ENCODE results near the gene PGF. TPM values are rescaled to one million over a fixed set of nuclear protein-coding genes. Genes with fewer than 3 reads are reported as not detected.

PGF gene
- total RNA-seq, 1 donor from 2014 or later, result 4.7 TPM

- Histone ChIP-seq H3K27me3 (no peaks in the 10 kb centered on the region), H3K4me1 (peaks cover 10% of the 10 kb centered on the region), H3K4me3 (no peak overlapping the region), H3K9me3 (no peaks in the 10 kb centered on the region), H3K27ac (no peak overlapping the region), H3K36me3 (no peaks in the 10 kb centered on the region)
- no peak for TF ChIP-seq CTCF (IDR thresholded peaks at IDR 0.05)
- intact Hi-C loops (cut with DNase I), result loop anchor here (10.0 kb wide), 1 partner anchor 168 kb away; no protein-coding TSS in a partner anchor
- no peak for ATAC-seq
- DNase-seq, result no peak
These were observed 38.2 kb downstream of the PGF start for GRCh38 chr14:74917178-74917543.

DNA sequence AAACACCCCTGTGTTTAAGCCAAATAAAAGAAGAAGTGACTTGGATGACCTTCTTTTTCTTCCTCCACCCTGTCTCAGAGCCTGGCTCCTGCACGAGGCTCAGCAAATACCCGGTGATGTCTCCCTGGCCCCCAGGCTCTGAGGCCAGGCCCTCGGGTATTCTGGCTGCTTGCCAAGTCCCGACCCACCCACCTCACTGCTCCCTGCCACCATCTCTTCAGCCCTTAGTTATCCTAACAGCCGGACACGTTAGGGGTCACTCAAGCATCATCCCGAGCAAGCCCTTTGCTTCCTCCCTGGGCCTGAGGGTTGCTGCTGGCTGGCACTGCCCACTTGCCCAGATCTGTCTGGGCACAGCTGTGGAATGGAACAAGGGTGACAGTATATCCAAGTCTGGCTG, 39.6 kb downstream of the PGF start:
- H3K27ac ChIP-seq, result no peak overlapping the region
- no peak overlapping the region for H3K4me3 ChIP-seq
- no peak for DNase-seq
- no peaks in the 10 kb centered on the region for H3K36me3 ChIP-seq
- TF ChIP-seq CTCF (IDR thresholded peaks at IDR 0.05), result no peak
- intact Hi-C loops (cut with DNase I), result loop anchor here (10.0 kb wide), 1 partner anchor 169 kb away; no protein-coding TSS in a partner anchor
- ATAC-seq, result no peak
- H3K9me3 ChIP-seq, result no peaks in the 10 kb centered on the region
- H3K4me1 ChIP-seq, result peaks cover 10% of the 10 kb centered on the region
- no peaks in the 10 kb centered on the region for H3K27me3 ChIP-seq

DNA sequence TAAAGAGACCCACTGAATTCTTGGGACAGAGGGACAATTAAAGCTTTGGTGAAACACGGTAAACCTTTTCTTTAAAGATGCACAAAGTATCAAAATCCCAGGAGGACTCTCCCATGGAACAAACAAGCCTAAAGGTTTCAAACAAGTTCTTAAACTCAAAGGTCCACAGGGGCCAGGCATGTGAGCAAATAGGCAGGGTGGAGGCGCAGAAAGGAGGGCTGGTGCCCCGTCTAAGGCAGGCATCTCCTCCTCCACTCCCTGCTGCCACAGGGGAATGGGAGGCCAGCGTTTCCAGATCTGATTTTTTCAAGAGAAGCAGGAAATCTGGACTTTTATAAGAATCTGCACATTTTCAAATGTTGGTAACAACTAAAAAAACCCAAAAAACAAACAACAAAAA, 40.0 kb downstream of the PGF start:
- no peaks in the 10 kb centered on the region for H3K9me3 ChIP-seq
- intact Hi-C loops (cut with DNase I), result loop anchor here (10.0 kb wide), 1 partner anchor 169 kb away; no protein-coding TSS in a partner anchor
- H3K27ac ChIP-seq, result no peak overlapping the region
- H3K4me3 ChIP-seq, result no peak overlapping the region
- H3K36me3 ChIP-seq, result no peaks in the 10 kb centered on the region
- no peak for TF ChIP-seq CTCF (IDR thresholded peaks at IDR 0.05)
- no peak for DNase-seq
- no peak for ATAC-seq
- peaks cover 10% of the 10 kb centered on the region for H3K4me1 ChIP-seq
- H3K27me3 ChIP-seq, result no peaks in the 10 kb centered on the region

- peak; percentile 69 for TF ChIP-seq CTCF (IDR thresholded peaks at IDR 0.05)
- Histone ChIP-seq H3K36me3 (no peaks in the 10 kb centered on the region), H3K27me3 (no peaks in the 10 kb centered on the region), H3K4me1 (peaks cover 10% of the 10 kb centered on the region), H3K9me3 (no peaks in the 10 kb centered on the region), H3K27ac (no peak overlapping the region), H3K4me3 (no peak overlapping the region)
- ATAC-seq (peak; percentile 73), DNase-seq (no peak)
- intact Hi-C loops (cut with DNase I), result loop anchor here (10.0 kb wide), 1 partner anchor 171 kb away; no protein-coding TSS in a partner anchor
These were observed 41.3 kb downstream of the PGF start for GRCh38 chr14:74913986-74914573.

DNA sequence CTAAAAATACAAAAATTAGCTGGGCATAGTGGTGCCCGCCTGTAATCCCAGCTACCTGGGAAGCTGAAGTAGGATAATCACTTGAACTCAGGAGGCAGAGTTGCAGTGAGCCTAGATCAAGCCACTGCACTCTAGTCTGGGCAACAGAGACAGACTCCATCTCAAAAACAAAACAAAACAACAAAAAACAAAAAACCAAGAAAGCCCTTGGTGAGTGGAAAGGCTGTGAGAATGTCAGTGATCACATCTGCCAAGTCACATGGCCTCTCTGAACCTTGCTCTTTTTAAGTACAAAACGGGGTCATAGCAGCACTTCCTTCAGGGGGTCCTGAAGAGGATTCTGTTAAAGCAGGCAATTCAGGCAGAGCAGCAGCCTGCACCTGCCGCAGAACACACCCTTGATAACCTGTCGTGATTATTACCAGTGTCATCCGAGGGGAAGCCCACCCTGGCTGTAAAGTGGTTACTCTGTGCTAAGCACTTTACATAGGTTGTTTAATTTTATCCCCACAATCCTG, 41.9 kb downstream of the PGF start:
- H3K27ac ChIP-seq, result no peak overlapping the region
- no peaks in the 10 kb centered on the region for H3K27me3 ChIP-seq
- intact Hi-C loops (cut with DNase I), result loop anchor here (10.0 kb wide), 1 partner anchor 171 kb away; no protein-coding TSS in a partner anchor
- peaks cover 11% of the 10 kb centered on the region for H3K4me1 ChIP-seq
- DNase-seq, result no peak
- H3K4me3 ChIP-seq, result no peak overlapping the region
- no peak for ATAC-seq
- H3K9me3 ChIP-seq, result no peaks in the 10 kb centered on the region
- no peaks in the 10 kb centered on the region for H3K36me3 ChIP-seq
- no peak for TF ChIP-seq CTCF (IDR thresholded peaks at IDR 0.05)

All from upper lobe of right lung (tissue), 1 donor.